GM12878 (cell line): ENCODE results near the gene IRAK4. TPM values are rescaled to one million over a fixed set of nuclear protein-coding genes. Genes with fewer than 3 reads are reported as not detected.

ENCODE experiments used
- ATAC-seq: fragments of 200-7000 bp; cut with Tn5 transposase; 3 replicates; pipeline ENCODE4 v1.9.1; 2020; ENCODE audit warnings: mild to moderate bottlenecking, moderate library complexity
- BruUV-seq: library from RNA; stranded (reverse); fragments of 400-500 nt; replicated peaks from 2 replicates; lab custom pipeline; 2021; lab: Mats Ljungman, UMichigan
- CTCF ChIA-PET: fragments of 300-600 bp; sonication (Branson Sonifier 250); formaldehyde crosslinking; extraction: SDS; loops from one replicate; lab custom pipeline; 2021; ENCODE audit warnings: inconsistent platforms; lab: Yijun Ruan, JAX
- POLR2A ChIA-PET: fragments of 350-600 bp; formaldehyde crosslinking; extraction: SDS; loops from one replicate; lab custom pipeline; 2021; ENCODE audit warnings: inconsistent platforms; lab: Charles Lee
- RAD21 ChIA-PET: fragments of 300-600 bp; sonication (Branson Sonifier 250); formaldehyde crosslinking; loops from one replicate; lab custom pipeline; 2023; ENCODE audit warnings: antibody characterized with exemption; ENCODE audit not compliant: unreplicated experiment; lab: Charles Lee
- SMC1A ChIA-PET: fragments of 300-600 bp; sonication (Branson Sonifier 250); formaldehyde crosslinking; loops from one replicate; lab custom pipeline; 2023; ENCODE audit not compliant: unreplicated experiment, uncharacterized antibody; lab: Charles Lee
- DNase-seq: peaks from one replicate; pipeline ENCODE4 v3.0.0-alpha.2; 2011; ENCODE audit warnings: low read depth, low spot score
- FAIRE-seq: peaks from 3 replicates; lab custom pipeline; 2011; peaks lifted over from hg19 to GRCh38; lab: Jason Lieb, UNC
- H2AFZ ChIP-seq: 2 replicates; pipeline ENCODE4 v1.6.0; 2011; ENCODE audit warnings: low read depth, low read length, control low read depth; ENCODE audit not compliant: control insufficient read depth
- H3K27ac ChIP-seq: 2 replicates; pipeline ENCODE4 v1.5.1; 2011; ENCODE audit warnings: control low read depth; ENCODE audit not compliant: control insufficient read depth, insufficient read depth
- H3K27me3 ChIP-seq, 2 experiments: replicated peaks in 1 of 2; 2 replicates each; pipeline versions ENCODE4 v1.6.0 to v1.6.1; 2011; ENCODE audit warnings: low read length in 1 of 2; ENCODE audit not compliant: control insufficient read depth in 2 of 2, insufficient read depth in 2 of 2
- H3K36me3 ChIP-seq, 2 experiments: 2 replicates each; pipeline ENCODE4 v1.5.1; 2011; ENCODE audit warnings: low read length in 1 of 2; ENCODE audit not compliant: control insufficient read depth in 2 of 2, insufficient read depth in 2 of 2
- H3K4me1 ChIP-seq: 2 replicates; pipeline ENCODE4 v1.6.1; 2011; ENCODE audit warnings: mild to moderate bottlenecking, low read length, moderate library complexity, mixed read lengths; ENCODE audit not compliant: control insufficient read depth, insufficient read depth
- H3K4me2 ChIP-seq: 2 replicates; pipeline ENCODE4 v1.6.0; 2011; ENCODE audit warnings: control low read depth; ENCODE audit not compliant: control insufficient read depth, insufficient read depth
- H3K4me3 ChIP-seq: fragments of 200-600 bp; sonication (generic); 2 replicates; pipeline ENCODE4 v1.5.1; 2016
- H3K79me2 ChIP-seq: 2 replicates; pipeline ENCODE4 v1.6.0; 2011; ENCODE audit warnings: low read length; ENCODE audit not compliant: control insufficient read depth, insufficient read depth
- H3K9ac ChIP-seq: 2 replicates; pipeline ENCODE4 v1.8.0; 2011; ENCODE audit warnings: low read length, control low read depth, mixed read lengths; ENCODE audit not compliant: control insufficient read depth, insufficient read depth
- H3K9me3 ChIP-seq: replicated peaks from 3 replicates; pipeline ENCODE4 v1.5.1; 2011; ENCODE audit warnings: mild to moderate bottlenecking, low read length; ENCODE audit not compliant: control insufficient read depth, insufficient read depth
- H4K20me1 ChIP-seq: 2 replicates; pipeline ENCODE4 v1.6.0; 2011; ENCODE audit not compliant: control insufficient read depth, insufficient read depth
- ATF7 ChIP-seq: fragments of 450-650 bp; IDR thresholded peaks from 2 replicates; pipeline ENCODE4 v1.6.1; 2016; ENCODE audit warnings: low read depth, mild to moderate bottlenecking
- ESRRA ChIP-seq: IDR thresholded peaks from 2 replicates; pipeline ENCODE4 v1.6.1; 2012; ENCODE audit warnings: mild to moderate bottlenecking, low read length, improper control_type of control experiment
- GABPA ChIP-seq: IDR thresholded peaks from 2 replicates; pipeline ENCODE4 v1.6.1; 2014; ENCODE audit warnings: antibody characterized with exemption, low read depth, mild to moderate bottlenecking, inconsistent platforms
- NFIC ChIP-seq: IDR thresholded peaks from 2 replicates; pipeline ENCODE4 v1.6.1; 2012; ENCODE audit warnings: low read depth, mild to moderate bottlenecking, inconsistent platforms, low read length, moderate library complexity
- NFYB ChIP-seq: IDR thresholded peaks from 2 replicates; pipeline ENCODE4 v1.6.1; 2011; ENCODE audit warnings: low read depth, mild to moderate bottlenecking, low read length, improper control_type of control experiment, moderate library complexity; ENCODE audit not compliant: insufficient read depth
- YBX1 ChIP-seq: fragments of 450-650 bp; IDR thresholded peaks from 2 replicates; pipeline ENCODE4 v1.6.1; 2016; ENCODE audit warnings: antibody characterized with exemption
- ZBED1 ChIP-seq: IDR thresholded peaks from 2 replicates; pipeline ENCODE4 v1.6.1; 2016; ENCODE audit warnings: borderline replicate concordance
- WGBS: methylation state at CpG from one replicate; pipeline ENCODE4 v1.1.6; 2016; ENCODE audit warnings: low lambda C conversion rate; ENCODE audit not compliant: insufficient replicate concordance, insufficient coverage; ENCODE audit errors: missing lambda C conversion rate; 5-methylcytosine and 5-hydroxymethylcytosine counted together
- in situ Hi-C: fragments of 300-500 bp; cut with MboI; formaldehyde crosslinking; loops from 9 replicates; pipeline ENCODE4 v1.14.3; 2018; ENCODE audit warnings: mixed read lengths
- intact Hi-C: fragments of 100-400 bp; cut with micrococcal nuclease; formaldehyde crosslinking; loops from one replicate; pipeline ENCODE4 v1.14.2; 2022; ENCODE audit not compliant: unreplicated experiment
- polyA plus RNA-seq, 11 experiments: library from polyadenylated mRNA; depleted of rRNA in 4 of 11; unstranded in 6 of 11; stranded (reverse) in 5 of 11; fragments of >200 nt; fragmentation: Nextera tagmentation in 4 of 11; fragmentation: Illumina TruSeq in 1 of 11; extraction: Ambion mirVana in 4 of 11; extraction: Trizol in 1 of 11; gene quantifications; 1 replicate in 1 of 11; 2 replicates in 10 of 11; pipeline versions ENCODE4 v1.2.1 to v1.2.3, GENCODE V29; 2011 to 2016; ENCODE audit warnings: inconsistent platforms in 2 of 11, missing spikeins in 2 of 11, low read depth in 1 of 11
- total RNA-seq, 4 experiments: library from RNA; depleted of rRNA in 3 of 4; stranded (reverse); fragments of >200 nt in 3 of 4; fragmentation: Illumina TruSeq in 1 of 4; extraction: Trizol in 1 of 4; gene quantifications; 2 replicates each; pipeline versions ENCODE4 v1.2.1 to v1.2.3, GENCODE V29; 2013 to 2021
- TF ChIP-seq, protein P1 (sequence below): IDR thresholded peaks from 2 replicates; pipeline ENCODE4 v1.6.1; 2011; ENCODE audit warnings: mild to moderate bottlenecking, low read depth, low read length, moderate library complexity; ENCODE audit not compliant: insufficient replicate concordance
- TF ChIP-seq, protein P2 (sequence below): fragments of 450-650 bp; IDR thresholded peaks from 2 replicates; pipeline ENCODE4 v1.6.1; 2016; ENCODE audit warnings: mild to moderate bottlenecking, moderate library complexity, borderline replicate concordance

The IRAK4 gene
- total and polyA plus RNA-seq, 10 of the 15 experiments (the other 5 are each of a cell fraction or from before 2014, with no cell fraction given) = 7.9 to 46.8 (median 20.9) TPM

DNA sequence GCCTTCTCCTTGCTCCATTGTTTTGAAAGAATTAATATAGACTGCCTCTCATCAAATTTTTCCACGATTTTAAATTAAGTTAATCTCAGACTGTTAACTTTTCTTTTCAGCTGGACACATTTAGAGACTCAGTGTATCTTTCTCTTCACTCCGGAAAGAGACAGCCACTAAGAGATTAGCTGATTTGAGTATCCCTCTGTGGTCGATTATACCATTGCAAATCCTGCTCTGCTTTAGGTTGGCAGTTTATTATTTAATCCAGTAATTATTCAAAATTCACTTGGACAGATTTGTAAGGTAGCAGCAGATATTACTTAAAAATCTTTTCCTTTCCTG, 48.0 kb downstream of the IRAK4 start:
- H3K4me3 ChIP-seq = peak overlapping the region; percentile 84
- H3K9me3 ChIP-seq = no peaks in the 10 kb centered on the region
- ChIA-PET SMC1A (interaction anchor here (1.1 to 3.8 kb wide), 8 partner anchors 10 to 78 kb away, joined by 3 to 11 read pairs (median 5); no protein-coding TSS in a partner anchor), POLR2A (interaction anchor here (0.8 to 3.0 kb wide), 6 partner anchors 8 to 47 kb away, joined by 3 to 24 read pairs (median 3); partner anchors contain the start of genes IRAK4, PUS7L and TMEM117), CTCF (interaction anchor here (0.9 to 3.7 kb wide), 5 partner anchors 8 to 362 kb away, joined by 3 to 21 read pairs (median 4); partner anchors contain the start of genes IRAK4 and PUS7L), RAD21 (interaction anchor here (0.7 to 3.0 kb wide), 5 partner anchors 11 to 76 kb away, joined by 3 to 17 read pairs (median 5); partner anchors contain the start of genes IRAK4 and PUS7L)
- TSS peak; percentile 95 for BruUV-seq
- intact Hi-C loops = loop anchor here (2.0 kb wide), 1 partner anchor 76 kb away; no protein-coding TSS in a partner anchor
- peak overlapping the region; percentile 48 for H3K4me2 ChIP-seq
- H3K79me2 ChIP-seq = peaks cover 40% of the 10 kb centered on the region
- peak overlapping the region; percentile 93 for H3K9ac ChIP-seq
- no peaks in the 10 kb centered on the region for H3K27me3 ChIP-seq
- WGBS = 0% methylated on average over 3 of the region's 3 CpGs
- in situ Hi-C loops = no loop called here
- peaks cover 0 to 2% of the 10 kb centered on the region in 2 experiments; a peak in 2 of 4 replicates for H3K36me3 ChIP-seq
- ATAC-seq = no peak
- TF ChIP-seq, protein P1, sequence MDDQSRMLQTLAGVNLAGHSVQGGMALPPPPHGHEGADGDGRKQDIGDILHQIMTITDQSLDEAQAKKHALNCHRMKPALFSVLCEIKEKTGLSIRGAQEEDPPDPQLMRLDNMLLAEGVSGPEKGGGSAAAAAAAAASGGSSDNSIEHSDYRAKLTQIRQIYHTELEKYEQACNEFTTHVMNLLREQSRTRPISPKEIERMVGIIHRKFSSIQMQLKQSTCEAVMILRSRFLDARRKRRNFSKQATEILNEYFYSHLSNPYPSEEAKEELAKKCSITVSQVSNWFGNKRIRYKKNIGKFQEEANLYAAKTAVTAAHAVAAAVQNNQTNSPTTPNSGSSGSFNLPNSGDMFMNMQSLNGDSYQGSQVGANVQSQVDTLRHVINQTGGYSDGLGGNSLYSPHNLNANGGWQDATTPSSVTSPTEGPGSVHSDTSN = no peak
- 0 out of 2 replicates have a peak, but pooled peaks have one; percentile 33 for TF ChIP-seq NFIC
- H2AFZ ChIP-seq = peak overlapping the region; percentile 91
- no peak for FAIRE-seq
- H4K20me1 ChIP-seq = no peaks in the 10 kb centered on the region
- DNase-seq = no peak
- H3K4me1 ChIP-seq = no peaks in the 10 kb centered on the region
- peak overlapping the region; percentile 96 for H3K27ac ChIP-seq

DNA sequence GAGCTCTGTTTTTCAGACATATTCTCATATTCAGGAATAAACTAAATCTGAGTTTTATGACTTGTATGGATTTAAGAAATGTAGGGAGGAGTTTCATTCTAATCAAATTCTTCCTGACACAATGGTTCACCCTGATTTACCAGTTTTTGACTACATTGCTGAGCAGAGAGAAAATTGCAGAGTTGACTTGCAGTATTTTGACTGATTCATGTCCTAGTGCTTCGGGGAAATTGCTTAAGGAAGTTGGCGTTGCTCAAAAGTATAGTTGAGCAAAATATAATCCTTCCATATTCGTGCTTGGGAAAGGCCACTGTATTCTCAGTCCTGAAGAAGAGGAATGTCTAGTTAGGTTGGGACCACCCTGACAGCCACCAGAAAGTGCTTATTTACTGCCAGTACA, 48.6 kb downstream of the IRAK4 start:
- Histone ChIP-seq H3K9ac (no peak overlapping the region), H3K4me1 (no peaks in the 10 kb centered on the region), H2AFZ (no peak overlapping the region), H4K20me1 (no peaks in the 10 kb centered on the region), H3K79me2 (peaks cover 37% of the 10 kb centered on the region), H3K27me3 (no peaks in the 10 kb centered on the region), H3K9me3 (no peaks in the 10 kb centered on the region), H3K4me3 (peak overlapping the region; percentile 84; the same call in 1 of the 2 replicates), H3K4me2 (peak overlapping the region; percentile 48), H3K27ac (no peak overlapping the region), H3K36me3 (no peaks in the 10 kb centered on the region; a peak in 1 of 4 replicates)
- in situ Hi-C loops (no loop called here), intact Hi-C loops (loop anchor here (2.0 kb wide), 1 partner anchor 75 kb away; no protein-coding TSS in a partner anchor)
- BruUV-seq = no TSS peak
- FAIRE-seq (no peak), DNase-seq (no peak), ATAC-seq (no peak)
- 96% methylated on average over 3 of the region's 3 CpGs for WGBS
- ChIA-PET POLR2A (interaction anchor here (1.0 to 3.0 kb wide), 3 partner anchors 35 to 48 kb away, joined by 3 to 24 read pairs (median 3); partner anchors contain the start of genes IRAK4 and PUS7L), SMC1A (interaction anchor here (1.1 to 3.8 kb wide), 7 partner anchors 9 to 78 kb away, joined by 3 to 11 read pairs (median 5); no protein-coding TSS in a partner anchor), CTCF (interaction anchor here (0.9 to 3.7 kb wide), 5 partner anchors 9 to 363 kb away, joined by 3 to 21 read pairs (median 4); partner anchors contain the start of genes IRAK4 and PUS7L), RAD21 (interaction anchor here (1.5 to 3.0 kb wide), 2 partner anchors 45 to 48 kb away, joined by 3 to 17 read pairs; partner anchors contain the start of genes IRAK4 and PUS7L)
- TF ChIP-seq, protein P2, sequence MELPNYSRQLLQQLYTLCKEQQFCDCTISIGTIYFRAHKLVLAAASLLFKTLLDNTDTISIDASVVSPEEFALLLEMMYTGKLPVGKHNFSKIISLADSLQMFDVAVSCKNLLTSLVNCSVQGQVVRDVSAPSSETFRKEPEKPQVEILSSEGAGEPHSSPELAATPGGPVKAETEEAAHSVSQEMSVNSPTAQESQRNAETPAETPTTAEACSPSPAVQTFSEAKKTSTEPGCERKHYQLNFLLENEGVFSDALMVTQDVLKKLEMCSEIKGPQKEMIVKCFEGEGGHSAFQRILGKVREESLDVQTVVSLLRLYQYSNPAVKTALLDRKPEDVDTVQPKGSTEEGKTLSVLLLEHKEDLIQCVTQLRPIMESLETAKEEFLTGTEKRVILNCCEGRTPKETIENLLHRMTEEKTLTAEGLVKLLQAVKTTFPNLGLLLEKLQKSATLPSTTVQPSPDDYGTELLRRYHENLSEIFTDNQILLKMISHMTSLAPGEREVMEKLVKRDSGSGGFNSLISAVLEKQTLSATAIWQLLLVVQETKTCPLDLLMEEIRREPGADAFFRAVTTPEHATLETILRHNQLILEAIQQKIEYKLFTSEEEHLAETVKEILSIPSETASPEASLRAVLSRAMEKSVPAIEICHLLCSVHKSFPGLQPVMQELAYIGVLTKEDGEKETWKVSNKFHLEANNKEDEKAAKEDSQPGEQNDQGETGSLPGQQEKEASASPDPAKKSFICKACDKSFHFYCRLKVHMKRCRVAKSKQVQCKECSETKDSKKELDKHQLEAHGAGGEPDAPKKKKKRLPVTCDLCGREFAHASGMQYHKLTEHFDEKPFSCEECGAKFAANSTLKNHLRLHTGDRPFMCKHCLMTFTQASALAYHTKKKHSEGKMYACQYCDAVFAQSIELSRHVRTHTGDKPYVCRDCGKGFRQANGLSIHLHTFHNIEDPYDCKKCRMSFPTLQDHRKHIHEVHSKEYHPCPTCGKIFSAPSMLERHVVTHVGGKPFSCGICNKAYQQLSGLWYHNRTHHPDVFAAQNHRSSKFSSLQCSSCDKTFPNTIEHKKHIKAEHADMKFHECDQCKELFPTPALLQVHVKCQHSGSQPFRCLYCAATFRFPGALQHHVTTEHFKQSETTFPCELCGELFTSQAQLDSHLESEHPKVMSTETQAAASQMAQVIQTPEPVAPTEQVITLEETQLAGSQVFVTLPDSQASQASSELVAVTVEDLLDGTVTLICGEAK = no peak
- TF ChIP-seq YBX1 (no peak), GABPA (no peak), NFYB (no peak), ZBED1 (no peak), ATF7 (no peak), ESRRA (no peak)
